SK-N-SH (cell line): ENCODE data around the gene PRKN. TPM values are rescaled to one million over a fixed set of nuclear protein-coding genes. Genes with fewer than 3 reads are reported as not detected.

Experiments used
- CTCF ChIA-PET: fragments of 300-600, 350-600 bp; formaldehyde crosslinking; extraction: SDS; loops from one replicate; lab custom pipeline; 2021; lab: Yijun Ruan, JAX
- POLR2A ChIA-PET: fragments of 350-600 bp; sonication (Branson Sonifier 250); formaldehyde crosslinking; extraction: SDS; loops from one replicate; lab custom pipeline; 2020; ENCODE audit warnings: antibody characterized with exemption, inconsistent platforms; lab: Yijun Ruan, JAX
- DNase-seq: peaks from one replicate; pipeline ENCODE4 v3.0.0; 2012
- H2AFZ ChIP-seq: fragments of 200-600 bp; sonication (generic); 2 replicates; pipeline ENCODE4 v1.8.1; 2016; ENCODE audit warnings: antibody characterized with exemption, mild to moderate bottlenecking, low read depth
- H3F3A ChIP-seq: fragments of 200-600 bp; sonication (generic); replicated peaks from 2 replicates; pipeline ENCODE3; 2016; ENCODE audit warnings: antibody characterized with exemption, mild to moderate bottlenecking; ENCODE audit not compliant: insufficient read depth
- H3K27ac ChIP-seq, 2 experiments: fragments of 200-500 bp in 1 of 2; fragments of 200-600 bp in 1 of 2; sonication (Bioruptor generic) in 1 of 2; sonication (generic), shearing (Covaris generic) in 1 of 2; 2 replicates each; pipeline versions ENCODE4 v1.5.1 to v1.6.1; 2014 to 2016; ENCODE audit warnings: low read depth in 2 of 2, inconsistent platforms in 1 of 2, low read length in 1 of 2, mild to moderate bottlenecking in 1 of 2, mixed read lengths in 1 of 2
- H3K27me3 ChIP-seq: fragments of 200-600 bp; sonication (generic), shearing (Covaris generic); 2 replicates; pipeline ENCODE4 v1.6.1; 2016; ENCODE audit warnings: mixed run types; ENCODE audit not compliant: insufficient read depth
- H3K36me3 ChIP-seq, 2 experiments: fragments of 200-500 bp in 1 of 2; fragments of 200-600 bp in 1 of 2; sonication (Bioruptor generic) in 1 of 2; sonication (generic) in 1 of 2; replicated peaks in 1 of 2; 2 replicates each; pipeline versions ENCODE3 to v1.5.1; 2014 to 2016; ENCODE audit warnings: low read length in 1 of 2, mild to moderate bottlenecking in 1 of 2; ENCODE audit not compliant: insufficient read depth in 2 of 2, control insufficient read depth in 1 of 2
- H3K4me1 ChIP-seq, 2 experiments: fragments of 200-500 bp in 1 of 2; fragments of 200-600 bp in 1 of 2; sonication (Bioruptor generic) in 1 of 2; sonication (generic), shearing (Covaris generic) in 1 of 2; 2 replicates each; pipeline versions ENCODE4 v1.5.1 to v1.6.1; 2014 to 2016; ENCODE audit warnings: low read depth in 1 of 2, low read length in 1 of 2, mixed run types in 1 of 2; ENCODE audit not compliant: insufficient read depth in 2 of 2, control insufficient read depth in 1 of 2
- H3K4me2 ChIP-seq: fragments of 200-600 bp; sonication (generic), shearing (Covaris generic); 2 replicates; pipeline ENCODE4 v1.6.1; 2017; ENCODE audit warnings: mixed run types
- H3K4me3 ChIP-seq, 2 experiments: fragments of 200-500 bp in 1 of 2; fragments of 200-600 bp in 1 of 2; sonication (Bioruptor generic) in 1 of 2; sonication (generic), shearing (Covaris generic) in 1 of 2; 2 replicates each; pipeline versions ENCODE4 v1.5.1 to v1.8.1; 2014 to 2016; ENCODE audit warnings: low read depth in 2 of 2, inconsistent platforms in 1 of 2, low read length in 1 of 2, mild to moderate bottlenecking in 1 of 2, mixed read lengths in 1 of 2, moderate library complexity in 1 of 2
- H3K79me2 ChIP-seq: fragments of 200-600 bp; sonication (generic); 2 replicates; pipeline ENCODE4 v1.8.1; 2017; ENCODE audit warnings: mild to moderate bottlenecking; ENCODE audit not compliant: insufficient read depth
- H3K9ac ChIP-seq: fragments of 200-600 bp; sonication (generic); 2 replicates; pipeline ENCODE4 v1.6.1; 2017; ENCODE audit warnings: mixed run types
- H3K9me2 ChIP-seq: fragments of 200-600 bp; sonication (generic); 2 replicates; pipeline ENCODE4 v1.6.1; 2017; ENCODE audit warnings: mixed run types
- H3K9me3 ChIP-seq: fragments of 200-600 bp; sonication (generic); 2 replicates; pipeline ENCODE4 v1.6.1; 2017; ENCODE audit warnings: mixed run types, mild to moderate bottlenecking, moderate library complexity
- H4K20me1 ChIP-seq: fragments of 200-600 bp; sonication (generic); 2 replicates; pipeline ENCODE4 v1.6.1; 2017; ENCODE audit warnings: mild to moderate bottlenecking, mixed run types; ENCODE audit not compliant: insufficient read depth
- CHD2 ChIP-seq: fragments of 150-350 bp; IDR thresholded peaks from 2 replicates; pipeline ENCODE4 v1.6.1; 2018; ENCODE audit warnings: low read length; ENCODE audit not compliant: partially characterized antibody
- CTCF ChIP-seq: fragments of 200-600 bp; sonication (generic); IDR thresholded peaks from 2 replicates; pipeline ENCODE4 v1.6.1; 2017; ENCODE audit warnings: antibody characterized with exemption, mild to moderate bottlenecking, moderate library complexity
- ELF1 ChIP-seq: IDR thresholded peaks from 2 replicates; pipeline ENCODE4 v1.4.0; 2012
- EP300 ChIP-seq, 2 experiments: IDR thresholded peaks; 2 replicates each; pipeline versions ENCODE4 v1.4.0 to v1.6.1; 2012; ENCODE audit warnings: borderline replicate concordance in 1 of 2, low read depth in 1 of 2, low read length in 1 of 2
- EZH2phosphoT487 ChIP-seq: fragments of 200-600 bp; sonication (generic); IDR thresholded peaks from 2 replicates; pipeline ENCODE4 v1.6.1; 2017; ENCODE audit warnings: low read depth, mixed run types, mild to moderate bottlenecking, antibody characterized with exemption, moderate library complexity, borderline replicate concordance
- FOSL2 ChIP-seq: IDR thresholded peaks from 2 replicates; pipeline ENCODE4 v1.4.0; 2012; ENCODE audit warnings: low read depth, mild to moderate bottlenecking, moderate library complexity, borderline replicate concordance
- FOXJ3 ChIP-seq: sonication (generic); formaldehyde crosslinking; IDR thresholded peaks from 2 replicates; pipeline ENCODE4 v1.5.1; 2020; ENCODE audit warnings: mild to moderate bottlenecking, missing genetic modification reagents
- GATA2 ChIP-seq: sonication (generic); formaldehyde crosslinking; IDR thresholded peaks from 2 replicates; pipeline ENCODE4 v1.5.0; 2020; ENCODE audit warnings: mild to moderate bottlenecking, missing genetic modification reagents
- NFIC ChIP-seq: IDR thresholded peaks from 2 replicates; pipeline ENCODE4 v1.4.0; 2012; ENCODE audit warnings: borderline replicate concordance
- PBX3 ChIP-seq: IDR thresholded peaks from 2 replicates; pipeline ENCODE4; 2012
- RAD21 ChIP-seq: IDR thresholded peaks from 2 replicates; pipeline ENCODE4 v1.6.1; 2012; ENCODE audit warnings: mild to moderate bottlenecking, low read length
- RCOR1 ChIP-seq: fragments of 150-350 bp; IDR thresholded peaks from 2 replicates; pipeline ENCODE4 v1.6.1; 2017; ENCODE audit warnings: antibody characterized with exemption, low read length
- RFX5 ChIP-seq: IDR thresholded peaks from 2 replicates; pipeline ENCODE4 v1.6.1; 2012; ENCODE audit warnings: mild to moderate bottlenecking, improper control_type of control experiment, low read length
- RXRA ChIP-seq: IDR thresholded peaks from 2 replicates; pipeline ENCODE4 v1.4.0; 2012; ENCODE audit warnings: low read depth, mild to moderate bottlenecking, borderline replicate concordance
- TCF12 ChIP-seq: IDR thresholded peaks from 2 replicates; pipeline ENCODE4 v1.4.0; 2012
- ZBTB33 ChIP-seq: IDR thresholded peaks from 2 replicates; pipeline ENCODE4 v1.4.0; 2012; ENCODE audit warnings: low read depth, borderline replicate concordance
- WGBS: methylation state at CpG from one replicate; pipeline ENCODE4 v1.1.6; 2017; ENCODE audit warnings: low lambda C conversion rate; 5-methylcytosine and 5-hydroxymethylcytosine counted together
- polyA plus RNA-seq, 3 experiments: library from polyadenylated mRNA; depleted of rRNA; stranded (reverse); fragments of >200 nt; gene quantifications; 2 replicates each; pipeline ENCODE4 v1.2.3, GENCODE V29; 2012

Gene PRKN
- polyA plus RNA-seq, 1 of the 3 experiments (the other 2 are of a cell fraction) = 0.76 TPM

- Histone ChIP-seq H3K9ac (no peak overlapping the region), H3K9me3 (no peaks in the 10 kb centered on the region), H3K4me1 (peaks cover 0 to 19% of the 10 kb centered on the region in 2 experiments; a peak in 2 of 4 replicates), H3K4me2 (no peak overlapping the region), H3K27ac (peak overlapping the region in 1 of 2 experiments; percentile 71; a peak in 2 of 4 replicates), H3K27me3 (no peaks in the 10 kb centered on the region), H3K4me3 (no peak overlapping the region), H3K36me3 (no peaks in the 10 kb centered on the region), H3F3A (no peaks in the 10 kb centered on the region), H3K9me2 (no peaks in the 10 kb centered on the region), H2AFZ (no peak overlapping the region), H3K79me2 (no peaks in the 10 kb centered on the region), H4K20me1 (no peaks in the 10 kb centered on the region)
- POLR2A ChIA-PET = no interaction called here
- 38% methylated on average over 14 of the region's 14 CpGs for WGBS
- DNase-seq = peak; percentile 66
- TF ChIP-seq FOXJ3 = peak; percentile 27; the same call in 1 of the 2 replicates
- TF ChIP-seq CHD2 = peak; percentile 66
- TF ChIP-seq RFX5 = no peak
- no peak for TF ChIP-seq RXRA
- peak; percentile 87 for TF ChIP-seq RCOR1
- TF ChIP-seq GATA2 (CRISPR knock-in tag) = peak; percentile 60
- TF ChIP-seq RAD21 = no peak
- peak in 1 of 2 experiments; percentile 84; a peak in 2 of 4 replicates for TF ChIP-seq EP300 (IDR thresholded peaks at IDR 0.05; ENCODE audit: borderline replicate concordance in 1 of 2, low read depth in 1 of 2, low read length in 1 of 2)
- no peak for TF ChIP-seq PBX3
- no peak for TF ChIP-seq NFIC
- CTCF ChIA-PET = interaction anchor here (1.3 to 3.0 kb wide), 2 partner anchors 126 to 326 kb away, joined by 4 to 12 read pairs; no protein-coding TSS in a partner anchor
Observed at GRCh38 chr6:161744211-161745067, 983.1 kb downstream of the PRKN start.

GRCh38 chr6:161743509-161744178 is 983.9 kb downstream of the PRKN start:
- Histone ChIP-seq H3F3A (no peaks in the 10 kb centered on the region), H3K4me2 (no peak overlapping the region), H3K9me2 (no peaks in the 10 kb centered on the region), H3K4me1 (peaks cover 0 to 19% of the 10 kb centered on the region in 2 experiments; a peak in 2 of 4 replicates), H3K79me2 (no peaks in the 10 kb centered on the region), H3K36me3 (no peaks in the 10 kb centered on the region), H3K27me3 (no peaks in the 10 kb centered on the region), H3K9ac (no peak overlapping the region), H3K9me3 (no peaks in the 10 kb centered on the region), H3K27ac (no peak overlapping the region; a peak in 1 of 4 replicates), H4K20me1 (no peaks in the 10 kb centered on the region), H3K4me3 (no peak overlapping the region), H2AFZ (no peak overlapping the region)
- POLR2A ChIA-PET = no interaction called here
- no peak for TF ChIP-seq CTCF
- TF ChIP-seq NFIC = no peak
- TF ChIP-seq TCF12 = no peak
- TF ChIP-seq EZH2phosphoT487 = no peak
- no peak for TF ChIP-seq FOSL2
- TF ChIP-seq ELF1 = no peak
- TF ChIP-seq ZBTB33 = no peak
- TF ChIP-seq RXRA = no peak
- no peak for DNase-seq
- WGBS = 69% methylated on average over 15 of the region's 15 CpGs
- CTCF ChIA-PET = interaction anchor here (1.3 to 3.0 kb wide), 2 partner anchors 125 to 325 kb away, joined by 4 to 12 read pairs; no protein-coding TSS in a partner anchor
